HepG2 (cell line): ENCODE results near the gene ACAT2. TPM values are rescaled to one million over a fixed set of nuclear protein-coding genes. Genes with fewer than 3 reads are reported as not detected.
A peak's percentile ranks its signal among the peaks of the same experiment; 100 is the strongest.

Source experiments
- AKAP8 ChIP-seq: sonication (generic); formaldehyde crosslinking; IDR thresholded peaks from 2 replicates; pipeline ENCODE4 v1.5.1; 2020; ENCODE audit warnings: mild to moderate bottlenecking, missing genetic modification reagents
- ARHGAP35 ChIP-seq: sonication (generic); formaldehyde crosslinking; IDR thresholded peaks from 2 replicates; pipeline ENCODE4 v1.9.0; 2022; ENCODE audit warnings: mild to moderate bottlenecking, inconsistent platforms, moderate library complexity, missing genetic modification reagents, borderline replicate concordance
- ASH2L ChIP-seq: fragments of 300-600, 200-600 bp; sonication (generic); IDR thresholded peaks from 2 replicates; pipeline ENCODE4 v1.7.0; 2017; ENCODE audit warnings: low read depth, mild to moderate bottlenecking, moderate library complexity, mixed read lengths, low read length; ENCODE audit not compliant: insufficient read length
- ATF6 ChIP-seq: sonication (generic); formaldehyde crosslinking; conservative IDR thresholded peaks from 2 replicates; pipeline ENCODE4 v1.4.0; 2020; ENCODE audit warnings: missing genetic modification reagents
- CCDC6 ChIP-seq: sonication (generic); formaldehyde crosslinking; IDR thresholded peaks from 2 replicates; pipeline ENCODE4 v1.8.1; 2022; ENCODE audit warnings: mild to moderate bottlenecking, missing genetic modification reagents, moderate library complexity
- GATAD1 ChIP-seq: IDR thresholded peaks from 2 replicates; pipeline ENCODE4 v1.6.1; 2016; ENCODE audit warnings: missing genetic modification reagents, missing compliant biosample characterization
- HMGXB3 ChIP-seq: sonication (generic); formaldehyde crosslinking; IDR thresholded peaks from 2 replicates; pipeline ENCODE4 v1.4.0; 2020; ENCODE audit warnings: missing genetic modification reagents, borderline replicate concordance
- SMC3 ChIP-seq: IDR thresholded peaks from 2 replicates; pipeline ENCODE4 v1.6.1; 2011; ENCODE audit warnings: low read length, improper control_type of control experiment
- ZHX1 ChIP-seq: sonication (generic); formaldehyde crosslinking; IDR thresholded peaks from 2 replicates; pipeline ENCODE4 v1.8.1; 2022; ENCODE audit warnings: low read depth, mild to moderate bottlenecking, missing genetic modification reagents
- ZNF605 ChIP-seq: sonication (generic); formaldehyde crosslinking; IDR thresholded peaks from 2 replicates; pipeline ENCODE4 v1.8.0; 2022; ENCODE audit warnings: mild to moderate bottlenecking, missing genetic modification reagents
- ZNF607 ChIP-seq: sonication (generic); formaldehyde crosslinking; IDR thresholded peaks from 2 replicates; pipeline ENCODE4 v1.5.1; 2020; ENCODE audit warnings: missing genetic modification reagents, mild to moderate bottlenecking, borderline replicate concordance
- ZNF614 ChIP-seq: IDR thresholded peaks from 2 replicates; pipeline ENCODE4 v1.6.1; 2018; ENCODE audit warnings: missing biosample characterization, missing genetic modification reagents, inconsistent platforms, borderline replicate concordance
- ZNF687 ChIP-seq: sonication (generic); formaldehyde crosslinking; IDR thresholded peaks from 2 replicates; pipeline ENCODE4 v1.5.1; 2020; ENCODE audit warnings: mild to moderate bottlenecking, missing genetic modification reagents, moderate library complexity
- polyA plus RNA-seq, 8 experiments: library from polyadenylated mRNA; depleted of rRNA in 3 of 8; stranded (reverse) in 7 of 8; unstranded in 1 of 8; fragments of >200 nt; fragmentation: Illumina TruSeq in 4 of 8; extraction: Trizol in 4 of 8; gene quantifications; 2 replicates each; pipeline versions ENCODE4 v1.2.1 to v1.2.3, GENCODE V29; 2011 to 2016; ENCODE audit warnings: low read depth in 4 of 8, missing spikeins in 1 of 8, mixed read lengths in 1 of 8; ENCODE audit not compliant: insufficient read depth in 1 of 8
- total RNA-seq, 5 experiments: library from RNA; depleted of rRNA; stranded (reverse); fragments of >200 nt; fragmentation: Illumina TruSeq; extraction: Trizol; gene quantifications; 2 replicates each; pipeline ENCODE4 v1.2.3, GENCODE V29; 2016; ENCODE audit warnings: low read depth in 1 of 5

ACAT2 gene
- total and polyA plus RNA-seq, 2 of the 13 experiments (the other 11 are each of a cell fraction or from before 2014, with no cell fraction given): 121 to 534 TPM

- no peak for TF ChIP-seq ZNF687 (CRISPR knock-in tag)
- TF ChIP-seq ZNF605 (CRISPR knock-in tag): peak; percentile 67; the same call in 1 of the 2 replicates
- 0 out of 2 replicates have a peak, but pooled peaks have one; percentile 35 for TF ChIP-seq CCDC6
- TF ChIP-seq AKAP8 (CRISPR knock-in tag): no peak
- TF ChIP-seq ZNF607 (CRISPR knock-in tag): peak; percentile 60; the same call in 1 of the 2 replicates
- TF ChIP-seq ASH2L: peak; percentile 25
- TF ChIP-seq ATF6: no peak
- 0 out of 2 replicates have a peak, but pooled peaks have one; percentile 54 for TF ChIP-seq HMGXB3
- TF ChIP-seq ZHX1: no peak
- TF ChIP-seq ARHGAP35 (CRISPR knock-in tag): no peak
- peak; percentile 42; the same call in 1 of the 2 replicates for TF ChIP-seq SMC3
- 0 out of 2 replicates have a peak, but pooled peaks have one; percentile 21 for TF ChIP-seq ZNF614 (CRISPR knock-in tag)
- TF ChIP-seq GATAD1 (CRISPR knock-in tag): 0 out of 2 replicates have a peak, but pooled peaks have one; percentile 28
Observed at GRCh38 chr6:159758031-159759001, 3.5 kb upstream of the ACAT2 start (continued).
